Neural cell (in vitro differentiated cells): ENCODE data around the gene PTCD2. TPM values are rescaled to one million over a fixed set of nuclear protein-coding genes. Genes with fewer than 3 reads are reported as not detected.

Source experiments
- H2AFZ ChIP-seq: fragments of 200-600, 300-800 bp; sonication (generic), shearing (Covaris generic); 2 replicates; pipeline ENCODE4 v1.6.0; 2014; ENCODE audit warnings: low read depth, mild to moderate bottlenecking, antibody characterized with exemption, low read length, moderate library complexity
- H3F3A ChIP-seq: fragments of 200-600 bp; shearing (Covaris generic); 2 replicates; pipeline ENCODE4 v1.6.1; 2016; ENCODE audit warnings: mild to moderate bottlenecking, moderate library complexity, mixed read lengths, antibody characterized with exemption, low read length; ENCODE audit not compliant: insufficient read depth, poor library complexity, severe bottlenecking
- H3K27ac ChIP-seq: fragments of 200-600, 300-800 bp; sonication (generic), shearing (Covaris generic); 2 replicates; pipeline ENCODE4 v1.5.1; 2014; ENCODE audit warnings: mild to moderate bottlenecking, low read length, moderate library complexity
- H3K27me3 ChIP-seq: fragments of 300-800, 200-600 bp; sonication (generic), shearing (Covaris generic); 2 replicates; pipeline ENCODE4 v1.6.0; 2014; ENCODE audit warnings: mild to moderate bottlenecking, low read depth, low read length, moderate library complexity; ENCODE audit not compliant: insufficient read depth
- H3K36me3 ChIP-seq: fragments of 300-800, 200-600 bp; sonication (generic), shearing (Covaris generic); 2 replicates; pipeline ENCODE4 v1.5.1; 2014; ENCODE audit warnings: mild to moderate bottlenecking, antibody characterized with exemption, low read length, moderate library complexity; ENCODE audit not compliant: insufficient read depth
- H3K4me2 ChIP-seq: fragments of 300-800, 200-600 bp; sonication (generic), shearing (Covaris generic); 2 replicates; pipeline ENCODE4 v1.6.0; 2014; ENCODE audit warnings: mild to moderate bottlenecking, low read length
- H3K4me3 ChIP-seq: fragments of 300-800, 200-600 bp; sonication (generic), shearing (Covaris generic); 2 replicates; pipeline ENCODE4 v1.5.1; 2014; ENCODE audit warnings: mild to moderate bottlenecking, low read length, moderate library complexity
- H3K79me2 ChIP-seq: fragments of 200-600 bp; shearing (Covaris generic); replicated peaks from 2 replicates; pipeline ENCODE4 v1.6.0; 2014; ENCODE audit warnings: mild to moderate bottlenecking, low read length, moderate library complexity; ENCODE audit not compliant: insufficient read depth
- H3K9ac ChIP-seq: fragments of 300-800, 200-600 bp; sonication (generic), shearing (Covaris generic); 2 replicates; pipeline ENCODE4 v1.6.1; 2016; ENCODE audit warnings: mild to moderate bottlenecking, low read length, mixed read lengths
- H3K9me2 ChIP-seq: fragments of 200-600 bp; shearing (Covaris generic); 2 replicates; pipeline ENCODE4 v1.6.1; 2016; ENCODE audit warnings: mild to moderate bottlenecking, low read length, mixed read lengths; ENCODE audit not compliant: insufficient read depth
- H3K9me3 ChIP-seq: fragments of 200-600, 300-800 bp; sonication (generic), shearing (Covaris generic); 2 replicates; pipeline ENCODE4 v1.6.1; 2016; ENCODE audit warnings: mild to moderate bottlenecking, mixed run types, low read length, moderate library complexity, mixed read lengths
- H4K20me1 ChIP-seq: fragments of 200-600 bp; shearing (Covaris generic); 2 replicates; pipeline ENCODE4 v1.6.1; 2016; ENCODE audit warnings: mild to moderate bottlenecking, mixed run types; ENCODE audit not compliant: insufficient read depth
- CTCF ChIP-seq: fragments of 450-650 bp; IDR thresholded peaks from 2 replicates; pipeline ENCODE4 v1.5.1; 2014; ENCODE audit warnings: antibody characterized with exemption, mild to moderate bottlenecking, moderate library complexity; ENCODE audit not compliant: poor library complexity, severe bottlenecking
- EP300 ChIP-seq: fragments of 450-650 bp; conservative IDR thresholded peaks from 2 replicates; pipeline ENCODE4 v1.6.1; 2014; ENCODE audit warnings: antibody characterized with exemption, mild to moderate bottlenecking, moderate library complexity; ENCODE audit not compliant: poor library complexity, severe bottlenecking
- EZH2 ChIP-seq: fragments of 200-600, 300-800 bp; shearing (Covaris generic), sonication (generic); IDR thresholded peaks from 2 replicates; pipeline ENCODE4 v1.6.1; 2014; ENCODE audit warnings: antibody characterized with exemption, low read length, borderline replicate concordance, mild to moderate bottlenecking; ENCODE audit not compliant: insufficient read depth, poor library complexity, severe bottlenecking
- MXI1 ChIP-seq: fragments of 450-650 bp; conservative IDR thresholded peaks from 2 replicates; pipeline ENCODE4 v1.6.1; 2014; ENCODE audit warnings: antibody characterized with exemption, mild to moderate bottlenecking; ENCODE audit not compliant: poor library complexity, severe bottlenecking
- POLR2AphosphoS5 ChIP-seq: IDR thresholded peaks from 2 replicates; pipeline ENCODE4 v1.6.1; 2012
- RAD21 ChIP-seq: fragments of 450-650 bp; conservative IDR thresholded peaks from 2 replicates; pipeline ENCODE4 v1.6.1; 2014; ENCODE audit warnings: antibody characterized with exemption, mild to moderate bottlenecking, moderate library complexity
- SMC3 ChIP-seq: fragments of 450-650 bp; conservative IDR thresholded peaks from 2 replicates; pipeline ENCODE4 v1.6.1; 2014; ENCODE audit warnings: antibody characterized with exemption, mild to moderate bottlenecking, moderate library complexity; ENCODE audit not compliant: poor library complexity
- TAF1 ChIP-seq: IDR thresholded peaks from 2 replicates; pipeline ENCODE4 v1.6.1; 2012; ENCODE audit warnings: low read depth
- polyA plus RNA-seq: library from polyadenylated mRNA; depleted of rRNA; stranded (reverse); fragments of >200 nt; gene quantifications from 2 replicates; pipeline ENCODE4 v1.2.3, GENCODE V29; 2014
- TF ChIP-seq, protein P1 (sequence below): IDR thresholded peaks from 2 replicates; pipeline ENCODE4 v1.6.1; 2012; ENCODE audit warnings: borderline replicate concordance

The PTCD2 gene
- polyA plus RNA-seq, 1 donor from 2014 or later, result 4.4 TPM

DNA sequence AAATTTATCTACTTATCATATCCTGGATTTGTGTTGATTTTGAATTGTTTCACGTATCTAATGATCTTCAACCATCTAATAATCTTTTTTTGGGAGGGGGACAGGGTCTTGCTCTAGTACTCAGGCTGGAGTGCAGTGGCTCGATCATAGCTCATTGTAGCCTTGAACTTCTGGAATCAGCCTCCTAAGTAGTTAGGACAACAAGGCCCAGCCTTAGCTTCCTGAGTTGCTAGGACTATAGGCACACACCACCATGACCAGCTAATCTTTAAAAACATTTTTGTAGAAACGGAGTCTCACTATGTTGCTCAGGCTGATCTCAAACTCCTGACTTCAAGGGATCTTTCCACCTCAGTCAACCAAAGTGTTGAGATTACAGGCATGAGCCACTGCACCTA lies 34.8 kb upstream of the PTCD2 start:
- H3F3A ChIP-seq, result no peaks in the 10 kb centered on the region
- H3K9me3 ChIP-seq, result no peaks in the 10 kb centered on the region
- no peak for TF ChIP-seq EZH2
- TF ChIP-seq, protein P1, sequence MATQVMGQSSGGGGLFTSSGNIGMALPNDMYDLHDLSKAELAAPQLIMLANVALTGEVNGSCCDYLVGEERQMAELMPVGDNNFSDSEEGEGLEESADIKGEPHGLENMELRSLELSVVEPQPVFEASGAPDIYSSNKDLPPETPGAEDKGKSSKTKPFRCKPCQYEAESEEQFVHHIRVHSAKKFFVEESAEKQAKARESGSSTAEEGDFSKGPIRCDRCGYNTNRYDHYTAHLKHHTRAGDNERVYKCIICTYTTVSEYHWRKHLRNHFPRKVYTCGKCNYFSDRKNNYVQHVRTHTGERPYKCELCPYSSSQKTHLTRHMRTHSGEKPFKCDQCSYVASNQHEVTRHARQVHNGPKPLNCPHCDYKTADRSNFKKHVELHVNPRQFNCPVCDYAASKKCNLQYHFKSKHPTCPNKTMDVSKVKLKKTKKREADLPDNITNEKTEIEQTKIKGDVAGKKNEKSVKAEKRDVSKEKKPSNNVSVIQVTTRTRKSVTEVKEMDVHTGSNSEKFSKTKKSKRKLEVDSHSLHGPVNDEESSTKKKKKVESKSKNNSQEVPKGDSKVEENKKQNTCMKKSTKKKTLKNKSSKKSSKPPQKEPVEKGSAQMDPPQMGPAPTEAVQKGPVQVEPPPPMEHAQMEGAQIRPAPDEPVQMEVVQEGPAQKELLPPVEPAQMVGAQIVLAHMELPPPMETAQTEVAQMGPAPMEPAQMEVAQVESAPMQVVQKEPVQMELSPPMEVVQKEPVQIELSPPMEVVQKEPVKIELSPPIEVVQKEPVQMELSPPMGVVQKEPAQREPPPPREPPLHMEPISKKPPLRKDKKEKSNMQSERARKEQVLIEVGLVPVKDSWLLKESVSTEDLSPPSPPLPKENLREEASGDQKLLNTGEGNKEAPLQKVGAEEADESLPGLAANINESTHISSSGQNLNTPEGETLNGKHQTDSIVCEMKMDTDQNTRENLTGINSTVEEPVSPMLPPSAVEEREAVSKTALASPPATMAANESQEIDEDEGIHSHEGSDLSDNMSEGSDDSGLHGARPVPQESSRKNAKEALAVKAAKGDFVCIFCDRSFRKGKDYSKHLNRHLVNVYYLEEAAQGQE, result no peak
- no peak for TF ChIP-seq EP300
- no peak for TF ChIP-seq TAF1
- TF ChIP-seq SMC3, result no peak
- no peak for TF ChIP-seq MXI1
- TF ChIP-seq POLR2AphosphoS5, result no peak
- no peak for TF ChIP-seq CTCF
- no peak for TF ChIP-seq RAD21
- H3K27ac ChIP-seq, result no peak overlapping the region
- H3K4me3 ChIP-seq, result no peak overlapping the region
- no peaks in the 10 kb centered on the region for H3K79me2 ChIP-seq
- no peak overlapping the region for H3K9ac ChIP-seq
- no peaks in the 10 kb centered on the region for H3K27me3 ChIP-seq
- H2AFZ ChIP-seq, result no peak overlapping the region
- no peaks in the 10 kb centered on the region for H3K9me2 ChIP-seq
- no peaks in the 10 kb centered on the region for H4K20me1 ChIP-seq
- H3K36me3 ChIP-seq, result no peaks in the 10 kb centered on the region
- no peak overlapping the region for H3K4me2 ChIP-seq

- H3K9ac ChIP-seq, result no peak overlapping the region
- H4K20me1 ChIP-seq, result no peaks in the 10 kb centered on the region
- H3K4me3 ChIP-seq, result no peak overlapping the region
- H3K9me2 ChIP-seq, result no peaks in the 10 kb centered on the region
- no peaks in the 10 kb centered on the region for H3K36me3 ChIP-seq
- H3F3A ChIP-seq, result no peaks in the 10 kb centered on the region
- no peak overlapping the region for H3K27ac ChIP-seq
- no peaks in the 10 kb centered on the region for H3K27me3 ChIP-seq
- H2AFZ ChIP-seq, result no peak overlapping the region
- TF ChIP-seq SMC3 (no peak), EP300 (no peak), MXI1 (no peak), CTCF (no peak), RAD21 (no peak), TAF1 (no peak), POLR2AphosphoS5 (no peak)
- no peak overlapping the region for H3K4me2 ChIP-seq
- no peaks in the 10 kb centered on the region for H3K79me2 ChIP-seq
- no peaks in the 10 kb centered on the region for H3K9me3 ChIP-seq
Measured at GRCh38 chr5:72286798-72287197, 33.4 kb upstream of the PTCD2 start.
